Heart left ventricle (tissue), 13 donors: ENCODE data around the gene FHL2.
A peak's percentile ranks its signal among the peaks of the same experiment; 100 is the strongest.

Experiments
- CTCF ChIP-seq, 12 donors: fragments of 200-600 bp; sonication (generic) in 4 of 12; IDR thresholded peaks; one replicate each; pipeline versions ENCODE4 v1.5.0 to v1.8.0; 2018 to 2022; ENCODE audit warnings: antibody characterized with exemption in 12 of 12, mild to moderate bottlenecking in 5 of 12
- POLR2A ChIP-seq, 2 donors: fragments of 450-650 bp; IDR thresholded peaks; one replicate each; pipeline ENCODE4 v1.6.1; 2017; ENCODE audit warnings: antibody characterized with exemption in 2 of 2, mild to moderate bottlenecking in 2 of 2, moderate library complexity in 2 of 2
- donor health status: ischemic (EF 13 %, LVEDD 7.1; RV severe dilation, severe dysfunction).
- donor health status: DM: no; HTN: yes; CAD: no.
- donor health status: DM: no; HTN: no; CAD: no.
- donor health status: ischemic (EF 25% LVEDD 6.9; RV normal size, moderate dysfunction).
- donor health status: ischemic (EF 25% LVEDD 5.7; RV mildly dilated, moderate dysfunction).
- donor health status: ischemic (EF 35%, LVEDD 5.7; RV mildly dilated, moderate dysfunction).
- donor health status: nonischemic (EF 11% LVEDD 7.7; RV severe dilation, severe dysfunction).
- donor health status: DM: yes; HTN: yes; CAD: no.
- donor health status: PGD.
- donor health status: ischemic (EF 29% LVEDD 5.4; RV normal size, mild dysfunction).
- donor health status: nonischemic (EF 23%, LVEDD 6.1; RV moderate dilation, normal function).

DNA sequence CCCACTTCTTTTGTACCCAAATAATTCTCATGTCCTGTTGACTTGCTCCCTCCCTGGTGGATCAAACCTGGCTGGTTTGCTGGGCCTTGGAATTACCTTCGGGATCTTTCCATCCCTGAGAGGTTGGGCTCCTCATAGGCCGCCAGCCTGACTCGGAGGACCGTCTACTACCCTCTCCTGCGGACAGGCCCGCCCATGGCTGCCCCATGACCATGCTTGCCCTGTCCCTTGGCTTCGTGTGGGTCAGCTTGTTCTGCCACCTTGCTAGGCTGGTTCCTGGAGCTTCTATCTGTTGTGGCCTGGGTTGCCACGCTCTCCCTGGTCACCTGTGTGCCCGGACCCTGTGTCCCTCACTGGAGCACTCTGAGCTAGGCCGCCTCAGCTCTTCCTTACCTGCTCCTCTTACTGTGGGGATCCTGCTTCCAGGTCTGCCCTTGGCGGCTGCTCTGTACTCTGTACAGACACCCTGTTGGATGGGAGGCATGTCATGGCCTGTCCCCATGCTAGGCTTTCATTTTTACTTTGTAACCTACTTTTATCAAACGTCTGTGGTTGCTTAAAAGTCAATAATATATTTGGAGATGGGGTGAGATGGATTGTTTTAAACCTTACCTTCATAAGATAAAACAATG, 29.7 kb upstream of the FHL2 start:
- no peak for TF ChIP-seq CTCF (IDR thresholded peaks at IDR 0.05)
- peak; percentile 7 to 25 for TF ChIP-seq POLR2A (IDR thresholded peaks at IDR 0.05)
